Measurements from ENCODE around the gene CARD6. TPM values are rescaled to one million over a fixed set of nuclear protein-coding genes. Genes with fewer than 3 reads are reported as not detected.

The CARD6 gene
- total and polyA plus RNA-seq, 2 of the 4 experiments (the other 2 are of a cell fraction), result 1.8 to 4.3 TPM

- Histone ChIP-seq H3K27me3 (ENCODE audit: control insufficient read depth, insufficient read depth, low read length) (no peaks in the 10 kb centered on the region), H4K5ac (ENCODE audit: low read depth, low read length) (no peak overlapping the region), H2BK15ac (ENCODE audit: low read depth, low read length) (no peak overlapping the region), H3K9me3 (ENCODE audit: control insufficient read depth, insufficient read depth, low read length) (no peaks in the 10 kb centered on the region), H2BK5ac (ENCODE audit: low read depth, low read length, poor library complexity, severe bottlenecking) (no peak overlapping the region), H3K27ac (ENCODE audit: insufficient read depth, low read length) (no peak overlapping the region), H4K91ac (ENCODE audit: insufficient read depth, low read depth, low read length) (no peak overlapping the region), H3K56ac (ENCODE audit: extremely low read depth, insufficient read depth, low read length) (no peak overlapping the region), H3K36me3 (ENCODE audit: control insufficient read depth, insufficient read depth, low read length) (no peaks in the 10 kb centered on the region), H3K14ac (replicated peaks; ENCODE audit: low read depth, low read length) (no peak overlapping the region), H3K9ac (ENCODE audit: low read depth, low read length) (no peak overlapping the region), H3K4me2 (ENCODE audit: low read depth, low read length) (no peak overlapping the region), H3K4me1 (ENCODE audit: control insufficient read depth, insufficient read depth, low read length) (no peaks in the 10 kb centered on the region), H3K18ac (ENCODE audit: low read depth, low read length) (no peak overlapping the region), H2BK120ac (ENCODE audit: low read depth, low read length) (no peak overlapping the region), H3K4me3 (ENCODE audit: insufficient read depth, low read depth, low read length) (no peak overlapping the region), H3K4ac (ENCODE audit: low read depth, low read length) (no peak overlapping the region), H2AK9ac (replicated peaks; ENCODE audit: low read depth, low read length, poor library complexity) (no peak overlapping the region), H2AK5ac (ENCODE audit: low read depth, low read length) (no peak overlapping the region), H2BK20ac (ENCODE audit: low read depth, low read length) (no peak overlapping the region), H3K23ac (ENCODE audit: low read depth, low read length) (no peak overlapping the region), H2AFZ (replicated peaks; ENCODE audit: low read length, poor library complexity) (no peak overlapping the region), H3K79me1 (ENCODE audit: low read depth in 1 of 2, low read length in 2 of 2) (no peaks in the 10 kb centered on the region), H4K20me1 (ENCODE audit: insufficient read depth, low read length) (no peaks in the 10 kb centered on the region), H4K8ac (ENCODE audit: low read depth in 2 of 2, low read length in 2 of 2) (no peak overlapping the region), H3K9me1 (ENCODE audit: insufficient read depth, low read length) (no peaks in the 10 kb centered on the region)
- intact Hi-C loops (cut with micrococcal nuclease) (no loop called here), dilution Hi-C loops (cut with HindIII; ENCODE audit: low sequenced_read_pairs, unreplicated experiment) (no loop called here), in situ Hi-C loops (cut with MboI; ENCODE audit: low sequenced_read_pairs) (no loop called here)
- WGBS, 2 experiments (ENCODE audit: extremely low coverage in 2 of 2, insufficient read length in 1 of 2), result no CpG with 5 or more reads among the region's 5 CpGs
- BruUV-seq (replicated peaks), result no TSS peak
- CTCF ChIA-PET, result no interaction called here
- DNase-seq (no peak), ATAC-seq (ENCODE audit: low read depth) (no peak)
- TF ChIP-seq CTCF (conservative IDR thresholded peaks at IDR 0.05; ENCODE audit: low read depth, low read length), result no peak
- no peak for TF ChIP-seq RAD21 (IDR thresholded peaks at IDR 0.05; ENCODE audit: low read length)
- TF ChIP-seq CHD1 (IDR thresholded peaks at IDR 0.05; ENCODE audit: low read depth, low read length), result no peak
- TF ChIP-seq RFX5 (IDR thresholded peaks at IDR 0.05; ENCODE audit: low read depth, low read length), result no peak
- no peak for TF ChIP-seq MAZ (IDR thresholded peaks at IDR 0.05; ENCODE audit: borderline replicate concordance, low read depth, low read length)
- no peak for TF ChIP-seq BHLHE40 (IDR thresholded peaks at IDR 0.05; ENCODE audit: low read depth, low read length)
- no peak for TF ChIP-seq MXI1 (IDR thresholded peaks at IDR 0.05; ENCODE audit: borderline replicate concordance, low read depth, low read length)
- no peak for TF ChIP-seq ELK1 (IDR thresholded peaks at IDR 0.05; ENCODE audit: borderline replicate concordance, low read depth, low read length)
- TF ChIP-seq RCOR1 (IDR thresholded peaks at IDR 0.05; ENCODE audit: insufficient replicate concordance, low read length), result no peak
- TF ChIP-seq CEBPB (IDR thresholded peaks at IDR 0.05; ENCODE audit: low read depth, low read length), result no peak
- no peak for TF ChIP-seq USF2 (IDR thresholded peaks at IDR 0.05; ENCODE audit: low read depth, low read length)
- no peak for TF ChIP-seq MAFK (IDR thresholded peaks at IDR 0.05; ENCODE audit: low read depth, low read length)
- TF ChIP-seq FOS (IDR thresholded peaks at IDR 0.05; ENCODE audit: low read depth, low read length), result no peak
- no peak for TF ChIP-seq NFE2L2 (IDR thresholded peaks at IDR 0.05; ENCODE audit: low read depth, low read length)
- TF ChIP-seq POLR2A (IDR thresholded peaks at IDR 0.05; ENCODE audit: low read depth, low read length), result no peak
- TF ChIP-seq SMC3 (IDR thresholded peaks at IDR 0.05; ENCODE audit: low read depth, low read length), result no peak
- POLR2A ChIA-PET (ENCODE audit: unreplicated experiment), result no interaction called here
Observed at GRCh38 chr5:40866844-40867243, 25.7 kb downstream of the CARD6 start.

Measured in IMR-90 (cell line).